Neural progenitor cell (in vitro differentiated cells): ENCODE measurements around the gene SBF2. TPM values are rescaled to one million over a fixed set of nuclear protein-coding genes. Genes with fewer than 3 reads are reported as not detected.

Source experiments
- DNase-seq: peaks from one replicate; pipeline ENCODE4 v3.0.0-alpha.2; 2016; ENCODE audit warnings: low spot score
- H2AFZ ChIP-seq: fragments of 200-600 bp; sonication (generic); replicated peaks from 2 replicates; pipeline ENCODE4 v1.6.1; 2016; ENCODE audit warnings: antibody characterized with exemption
- H3F3A ChIP-seq: fragments of 200-600 bp; sonication (generic); 2 replicates; pipeline ENCODE4 v1.6.1; 2016; ENCODE audit warnings: antibody characterized with exemption, low read depth
- H3K27ac ChIP-seq: fragments of 200-600 bp; sonication (generic); 2 replicates; pipeline ENCODE4 v1.5.1; 2016; ENCODE audit warnings: mild to moderate bottlenecking
- H3K27me3 ChIP-seq: fragments of 200-600 bp; sonication (generic); 2 replicates; pipeline ENCODE4 v1.6.1; 2016; ENCODE audit warnings: mild to moderate bottlenecking, moderate library complexity
- H3K36me3 ChIP-seq: fragments of 200-600 bp; sonication (generic); 2 replicates; pipeline ENCODE4 v1.5.1; 2016
- H3K4me1 ChIP-seq: fragments of 200-600 bp; sonication (generic); 2 replicates; pipeline ENCODE4 v1.6.1; 2016; ENCODE audit warnings: mixed run types
- H3K4me2 ChIP-seq: fragments of 200-600 bp; sonication (generic); 2 replicates; pipeline ENCODE4 v1.6.1; 2016
- H3K4me3 ChIP-seq: fragments of 200-600 bp; sonication (generic); 2 replicates; pipeline ENCODE4 v1.5.1; 2016
- H3K79me2 ChIP-seq: fragments of 200-600 bp; sonication (generic); 2 replicates; pipeline ENCODE4 v1.6.1; 2016; ENCODE audit warnings: low read depth
- H3K9ac ChIP-seq: fragments of 200-600 bp; sonication (generic); 2 replicates; pipeline ENCODE4 v1.6.1; 2016
- H3K9me3 ChIP-seq: fragments of 200-600 bp; sonication (generic); 2 replicates; pipeline ENCODE4 v1.5.1; 2016; ENCODE audit warnings: low read depth
- H4K20me1 ChIP-seq: fragments of 200-600 bp; sonication (generic); 2 replicates; pipeline ENCODE4 v1.6.1; 2016; ENCODE audit warnings: low read depth
- H3K27ac Mint-ChIP-seq: 3 replicates; pipeline ENCODE4 v1.8.0; 2021; ENCODE audit warnings: mixed read lengths
- H3K27me3 Mint-ChIP-seq: 2 replicates; pipeline ENCODE4 v1.8.0; 2022; ENCODE audit warnings: low read depth, mild to moderate bottlenecking, inconsistent platforms, moderate library complexity, mixed read lengths; ENCODE audit not compliant: insufficient read depth
- H3K36me3 Mint-ChIP-seq: 3 replicates; pipeline ENCODE4 v1.8.0; 2021; ENCODE audit warnings: mixed read lengths
- H3K4me1 Mint-ChIP-seq: 3 replicates; pipeline ENCODE4 v1.8.0; 2021; ENCODE audit warnings: mixed read lengths
- H3K4me3 Mint-ChIP-seq: 3 replicates; pipeline ENCODE4 v1.8.0; 2021; ENCODE audit warnings: mild to moderate bottlenecking, moderate library complexity, mixed read lengths
- H3K9me3 Mint-ChIP-seq: 3 replicates; pipeline ENCODE4 v1.8.0; 2020; ENCODE audit warnings: mixed read lengths
- CTCF ChIP-seq: fragments of 200-600 bp; sonication (generic); IDR thresholded peaks from 2 replicates; pipeline ENCODE4 v1.5.1; 2017; ENCODE audit warnings: antibody characterized with exemption, mild to moderate bottlenecking
- EZH2 ChIP-seq: fragments of 200-600 bp; sonication (generic); IDR thresholded peaks from 2 replicates; pipeline ENCODE4 v1.6.1; 2017; ENCODE audit warnings: antibody characterized with exemption, mild to moderate bottlenecking, moderate library complexity
- EZH2phosphoT487 ChIP-seq: fragments of 200-600 bp; sonication (generic); IDR thresholded peaks from 2 replicates; pipeline ENCODE4 v1.6.1; 2017; ENCODE audit warnings: antibody characterized with exemption
- total RNA-seq: library from RNA; depleted of rRNA; stranded (reverse); fragments of >200 nt; gene quantifications from 2 replicates; pipeline ENCODE4 v1.2.3, GENCODE V29; 2015; ENCODE audit warnings: low replicate concordance

The SBF2 gene
- total RNA-seq, 1 donor from 2014 or later: 48.2 TPM

GRCh38 chr11:9838229-9838628 lies 455.8 kb downstream of the SBF2 start:
- peaks cover 10% of the 10 kb centered on the region for H3K36me3 Mint-ChIP-seq
- Histone ChIP-seq H3K9me3 (no peaks in the 10 kb centered on the region), H3F3A (no peaks in the 10 kb centered on the region), H3K36me3 (no peaks in the 10 kb centered on the region), H3K4me3 (no peak overlapping the region), H3K27ac (no peak overlapping the region), H3K4me2 (no peak overlapping the region), H4K20me1 (no peaks in the 10 kb centered on the region), H3K4me1 (no peaks in the 10 kb centered on the region), H3K27me3 (no peaks in the 10 kb centered on the region), H2AFZ (no peak overlapping the region), H3K79me2 (no peaks in the 10 kb centered on the region), H3K9ac (no peak overlapping the region)
- no peaks in the 10 kb centered on the region for H3K9me3 Mint-ChIP-seq
- H3K4me1 Mint-ChIP-seq: no peaks in the 10 kb centered on the region
- DNase-seq: no peak
- H3K27ac Mint-ChIP-seq: no peak overlapping the region
- no peak overlapping the region for H3K4me3 Mint-ChIP-seq
- H3K27me3 Mint-ChIP-seq: no peaks in the 10 kb centered on the region
- no peak for TF ChIP-seq EZH2
- TF ChIP-seq CTCF: no peak
- no peak for TF ChIP-seq EZH2phosphoT487

GRCh38 chr11:9834291-9834690 lies 459.7 kb downstream of the SBF2 start:
- Histone ChIP-seq H3K4me1 (no peaks in the 10 kb centered on the region), H3K27me3 (no peaks in the 10 kb centered on the region), H3K9me3 (no peaks in the 10 kb centered on the region), H3F3A (no peaks in the 10 kb centered on the region), H3K79me2 (no peaks in the 10 kb centered on the region), H3K9ac (no peak overlapping the region), H2AFZ (no peak overlapping the region), H3K4me2 (no peak overlapping the region), H4K20me1 (no peaks in the 10 kb centered on the region), H3K36me3 (no peaks in the 10 kb centered on the region), H3K4me3 (no peak overlapping the region), H3K27ac (no peak overlapping the region)
- H3K36me3 Mint-ChIP-seq: peaks cover 6% of the 10 kb centered on the region
- no peak for TF ChIP-seq EZH2phosphoT487
- no peak for TF ChIP-seq EZH2
- TF ChIP-seq CTCF: no peak
- DNase-seq: no peak
- H3K27me3 Mint-ChIP-seq: no peaks in the 10 kb centered on the region
- H3K4me1 Mint-ChIP-seq: no peaks in the 10 kb centered on the region
- H3K9me3 Mint-ChIP-seq: no peaks in the 10 kb centered on the region
- H3K4me3 Mint-ChIP-seq: no peak overlapping the region
- H3K27ac Mint-ChIP-seq: no peak overlapping the region

- no peak overlapping the region for H2AFZ ChIP-seq
- H3K27me3 Mint-ChIP-seq: no peaks in the 10 kb centered on the region
- no peak overlapping the region for H3K4me3 ChIP-seq
- no peaks in the 10 kb centered on the region for H3F3A ChIP-seq
- H3K4me2 ChIP-seq: no peak overlapping the region
- H3K4me3 Mint-ChIP-seq: no peak overlapping the region
- H3K4me1 Mint-ChIP-seq: no peaks in the 10 kb centered on the region
- no peaks in the 10 kb centered on the region for H4K20me1 ChIP-seq
- no peak overlapping the region for H3K27ac Mint-ChIP-seq
- H3K36me3 ChIP-seq: no peaks in the 10 kb centered on the region
- no peak for DNase-seq
- no peak for TF ChIP-seq EZH2phosphoT487
- TF ChIP-seq EZH2: no peak
- TF ChIP-seq CTCF: no peak
- H3K9me3 ChIP-seq: no peaks in the 10 kb centered on the region
- H3K36me3 Mint-ChIP-seq: peaks cover 11% of the 10 kb centered on the region
- no peaks in the 10 kb centered on the region for H3K27me3 ChIP-seq
- H3K9ac ChIP-seq: no peak overlapping the region
- H3K4me1 ChIP-seq: no peaks in the 10 kb centered on the region
- no peaks in the 10 kb centered on the region for H3K9me3 Mint-ChIP-seq
- no peaks in the 10 kb centered on the region for H3K79me2 ChIP-seq
- H3K27ac ChIP-seq: no peak overlapping the region
Observed at GRCh38 chr11:9831122-9831521, 462.9 kb downstream of the SBF2 start.

GRCh38 chr11:9827708-9828107 lies 466.3 kb downstream of the SBF2 start:
- Mint-ChIP-seq H3K4me1 (no peaks in the 10 kb centered on the region), H3K4me3 (no peak overlapping the region), H3K27me3 (no peaks in the 10 kb centered on the region), H3K36me3 (peaks cover 11% of the 10 kb centered on the region), H3K9me3 (no peaks in the 10 kb centered on the region), H3K27ac (peak overlapping the region; percentile 7)
- no peaks in the 10 kb centered on the region for H3K27me3 ChIP-seq
- no peaks in the 10 kb centered on the region for H3K36me3 ChIP-seq
- no peak overlapping the region for H2AFZ ChIP-seq
- H3K4me1 ChIP-seq: no peaks in the 10 kb centered on the region
- no peak for TF ChIP-seq EZH2phosphoT487
- no peak for TF ChIP-seq CTCF
- TF ChIP-seq EZH2: no peak
- H3K27ac ChIP-seq: no peak overlapping the region
- DNase-seq: no peak
- H3K9ac ChIP-seq: no peak overlapping the region
- H3K4me2 ChIP-seq: no peak overlapping the region
- H3K79me2 ChIP-seq: no peaks in the 10 kb centered on the region
- H3K4me3 ChIP-seq: no peak overlapping the region
- no peaks in the 10 kb centered on the region for H3F3A ChIP-seq
- H4K20me1 ChIP-seq: no peaks in the 10 kb centered on the region
- no peaks in the 10 kb centered on the region for H3K9me3 ChIP-seq
